ENCODE data around the gene NES.

The NES gene

DNA sequence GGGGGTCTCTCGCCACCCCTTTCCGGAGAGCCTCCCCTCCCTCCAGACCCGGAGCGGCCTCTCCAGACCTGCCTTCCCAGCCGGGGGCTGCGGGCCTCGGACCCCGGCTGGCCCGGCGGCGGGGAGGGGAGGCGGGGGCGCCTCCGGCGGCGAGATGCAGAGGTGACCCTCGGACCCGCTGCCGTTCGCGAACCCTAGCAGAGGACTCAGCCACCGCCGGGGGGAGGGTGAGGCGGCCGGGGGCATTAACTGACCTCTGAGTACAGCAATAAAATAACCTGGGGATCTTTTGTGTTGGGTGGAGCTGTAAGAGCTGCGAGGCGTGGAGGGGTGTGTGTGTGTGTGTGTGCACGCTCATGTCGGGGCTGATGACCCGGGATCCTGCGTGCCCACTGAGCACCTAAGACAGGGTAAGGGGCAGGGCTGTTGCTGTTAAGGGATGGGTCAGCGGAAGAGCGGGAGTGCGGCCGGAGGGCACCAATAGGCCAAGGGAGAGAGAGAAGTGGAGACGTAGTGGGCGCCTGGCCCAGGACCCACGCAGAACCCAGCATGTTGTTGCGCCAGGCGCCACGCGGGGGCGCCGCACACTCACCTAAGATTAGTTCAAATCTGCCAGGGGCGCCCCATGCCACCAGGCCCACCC lies 51.6 kb downstream of the NES start:
- peak; percentile 45 to 46 for DNase-seq (ENCODE audit: low read depth in 1 of 2, low spot score in 1 of 2)

- DNase-seq (ENCODE audit: low read depth in 1 of 2, low spot score in 1 of 2), result no peak
These were observed 52.3 kb downstream of the NES start for GRCh38 chr1:156624814-156625435.

DNA sequence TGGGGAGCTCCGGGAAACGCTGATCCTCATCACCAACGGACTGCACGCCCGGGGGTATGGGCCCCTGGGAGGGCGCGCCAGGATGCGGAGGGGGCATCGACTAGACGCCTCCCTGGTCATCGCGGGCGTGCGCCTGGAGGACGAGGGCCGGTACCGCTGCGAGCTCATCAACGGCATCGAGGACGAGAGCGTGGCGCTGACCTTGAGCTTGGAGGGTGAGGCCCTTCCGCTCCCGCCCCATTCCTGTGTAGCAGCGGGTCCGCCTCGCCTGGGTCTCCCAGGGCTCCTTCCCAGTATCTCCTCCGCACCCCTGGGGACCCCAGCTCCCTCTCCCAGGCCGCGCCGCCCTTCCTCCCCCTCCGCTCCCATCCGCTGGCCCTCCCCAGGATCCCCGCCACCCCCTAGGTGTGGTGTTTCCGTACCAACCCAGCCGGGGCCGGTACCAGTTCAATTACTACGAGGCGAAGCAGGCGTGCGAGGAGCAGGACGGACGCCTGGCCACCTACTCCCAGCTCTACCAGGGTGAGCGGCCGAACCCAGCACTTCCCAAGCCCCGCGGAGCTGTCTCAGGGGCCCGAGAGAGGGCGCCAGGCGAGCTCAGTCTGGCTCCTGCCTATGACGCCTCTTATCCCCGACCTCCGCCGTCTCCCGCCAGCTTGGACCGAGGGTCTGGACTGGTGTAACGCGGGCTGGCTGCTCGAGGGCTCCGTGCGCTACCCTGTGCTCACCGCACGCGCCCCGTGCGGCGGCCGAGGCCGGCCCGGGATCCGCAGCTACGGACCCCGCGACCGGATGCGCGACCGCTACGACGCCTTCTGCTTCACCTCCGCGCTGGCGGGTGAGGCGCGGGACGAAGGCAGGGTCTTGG lies 53.0 kb downstream of the NES start:
- DNase-seq (ENCODE audit: low read depth in 1 of 2, low spot score in 1 of 2), result no peak

- no peak for DNase-seq (ENCODE audit: low read depth in 1 of 2, low spot score in 1 of 2)
These were observed 54.5 kb downstream of the NES start for GRCh38 chr1:156622581-156623297.

- DNase-seq (ENCODE audit: low read depth in 1 of 2, low spot score in 1 of 2), result no peak
These were observed 57.6 kb downstream of the NES start for GRCh38 chr1:156619582-156619955.

- DNase-seq (ENCODE audit: low read depth in 1 of 2, low spot score in 1 of 2), result no peak
These were observed 58.2 kb downstream of the NES start, which contains the start of gene HAPLN2 for GRCh38 chr1:156618853-156619581. HAPLN2 (plus strand) TSS chr1:156619415; CDS start chr1:156623491, 4,076 bp downstream.
